Osteoblast (primary cell): Measurements from ENCODE around the gene BDNF. TPM values are rescaled to one million over a fixed set of nuclear protein-coding genes. Genes with fewer than 3 reads are reported as not detected.
"Not testable (repeated sequence)": the region's sequence is repeated elsewhere in the genome, so short reads cannot be mapped to it uniquely, and the experiment has no call there.

Experiments used
- DNase-seq: peaks from one replicate; pipeline ENCODE4 v3.0.0; 2011; ENCODE audit warnings: low spot score, mixed read lengths; ENCODE audit not compliant: insufficient read length; ENCODE audit errors: missing footprints
- H2AFZ ChIP-seq: 2 replicates; pipeline ENCODE4 v1.6.0; 2011; ENCODE audit warnings: mild to moderate bottlenecking, low read length
- H3K27ac ChIP-seq: 2 replicates; pipeline ENCODE4 v1.5.1; 2011; ENCODE audit warnings: mild to moderate bottlenecking, low read depth, low read length, moderate library complexity
- H3K27me3 ChIP-seq: 2 replicates; pipeline ENCODE4 v1.6.0; 2012; ENCODE audit warnings: mild to moderate bottlenecking, control low read depth, inconsistent platforms, low read length, moderate library complexity; ENCODE audit not compliant: insufficient read depth
- H3K36me3 ChIP-seq: 2 replicates; pipeline ENCODE4 v1.5.1; 2011; ENCODE audit warnings: mild to moderate bottlenecking, low read length, control low read depth, moderate library complexity; ENCODE audit not compliant: insufficient read depth
- H3K4me1 ChIP-seq: 2 replicates; pipeline ENCODE4 v1.5.1; 2011; ENCODE audit warnings: mild to moderate bottlenecking, low read length, control low read depth, moderate library complexity; ENCODE audit not compliant: insufficient read depth
- H3K4me2 ChIP-seq: 2 replicates; pipeline ENCODE4 v1.6.0; 2011; ENCODE audit warnings: mild to moderate bottlenecking, low read length; ENCODE audit not compliant: insufficient read depth
- H3K4me3 ChIP-seq: fragments of 200-600 bp; sonication (generic); 3 replicates; pipeline ENCODE4 v1.5.1; 2012; ENCODE audit warnings: mild to moderate bottlenecking, low read length, inconsistent platforms; ENCODE audit not compliant: insufficient read depth
- H3K79me2 ChIP-seq: 2 replicates; pipeline ENCODE4 v1.6.0; 2012; ENCODE audit warnings: mild to moderate bottlenecking, low read length, control low read depth, inconsistent platforms; ENCODE audit not compliant: insufficient read depth
- H3K9me3 ChIP-seq: 2 replicates; pipeline ENCODE4 v1.5.1; 2011; ENCODE audit warnings: low read depth, low read length, control low read depth
- H4K20me1 ChIP-seq: 2 replicates; pipeline ENCODE4 v1.6.0; 2012; ENCODE audit warnings: mild to moderate bottlenecking, low read length, control low read depth; ENCODE audit not compliant: insufficient read depth
- total RNA-seq: library from RNA; depleted of rRNA; stranded (reverse); fragments of >200 nt; gene quantifications from 2 replicates; pipeline ENCODE4 v1.2.3, GENCODE V29; 2012
- TF ChIP-seq, protein P1 (sequence below): IDR thresholded peaks from 2 replicates; pipeline ENCODE4 v1.5.1; 2011; ENCODE audit warnings: mild to moderate bottlenecking, low read depth, low read length, moderate library complexity; ENCODE audit errors: extremely low read depth

Gene BDNF
- total RNA-seq, result 6.9 and 8.0 TPM in 2 replicates

DNA sequence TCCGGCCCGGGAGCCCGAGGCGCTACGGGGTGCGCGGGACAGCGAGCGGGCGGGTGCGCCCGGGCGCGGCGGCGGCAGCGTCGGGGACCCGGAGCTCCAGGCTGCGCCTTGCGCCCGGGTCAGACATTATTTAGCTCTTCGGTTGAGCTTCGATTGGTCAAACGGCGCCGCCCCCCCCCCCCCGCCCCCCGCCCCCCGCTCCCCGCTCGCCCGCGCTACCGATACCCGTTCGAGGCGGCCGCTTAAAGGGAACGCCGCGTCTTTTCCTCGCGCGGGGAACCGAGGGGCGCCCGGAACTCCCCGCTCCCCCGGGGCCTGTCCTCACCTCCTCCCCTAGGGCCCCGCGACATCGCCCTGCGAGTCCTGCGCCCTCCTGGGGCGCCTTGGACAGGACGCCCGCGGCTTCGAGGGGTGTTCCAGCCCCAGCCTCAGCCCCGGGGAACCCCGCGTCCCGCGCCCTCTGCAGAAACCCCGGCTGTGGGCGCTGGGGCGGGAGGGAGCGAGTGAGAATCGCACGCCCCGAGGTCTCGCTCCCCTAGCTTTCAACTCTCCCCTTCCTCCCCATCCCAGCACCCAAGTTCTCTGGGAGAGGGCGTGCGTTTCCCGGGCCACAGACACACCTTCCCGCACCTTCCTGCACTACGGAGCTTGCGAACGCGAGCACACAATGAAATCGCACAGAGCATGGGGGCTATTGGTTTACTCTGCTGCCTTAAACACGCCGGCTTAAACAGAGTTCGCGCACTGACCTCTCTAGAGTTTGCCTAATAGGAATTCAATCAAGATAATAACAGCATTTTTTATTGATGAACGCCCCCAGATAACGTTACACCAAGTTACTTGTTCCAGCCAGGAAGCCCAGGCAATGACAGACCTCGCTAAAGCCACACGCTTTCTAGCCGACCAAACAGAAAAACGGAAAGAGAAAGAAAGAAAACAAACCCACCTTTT is at the start of gene BDNF:
BDNF (minus strand) TSS at position 105 of the 951 bp plus-strand sequence. CDS start 41,891 bp downstream, outside the sequence.
- H3K4me2 ChIP-seq, result peak within 1 kb of the TSS; percentile 89
- peaks cover 3% of the 10 kb centered on the region for H3K27me3 ChIP-seq
- H3K27ac ChIP-seq, result peak within 1 kb of the TSS; percentile 88
- H3K9me3 ChIP-seq, result no peaks in the 10 kb centered on the region
- peaks cover 30% of the 10 kb centered on the region for H3K4me1 ChIP-seq
- peak within 1 kb of the TSS; percentile 76 for H2AFZ ChIP-seq
- peak; percentile 62 for DNase-seq
- H3K36me3 ChIP-seq, result no peaks in the 10 kb centered on the region
- TF ChIP-seq, protein P1, sequence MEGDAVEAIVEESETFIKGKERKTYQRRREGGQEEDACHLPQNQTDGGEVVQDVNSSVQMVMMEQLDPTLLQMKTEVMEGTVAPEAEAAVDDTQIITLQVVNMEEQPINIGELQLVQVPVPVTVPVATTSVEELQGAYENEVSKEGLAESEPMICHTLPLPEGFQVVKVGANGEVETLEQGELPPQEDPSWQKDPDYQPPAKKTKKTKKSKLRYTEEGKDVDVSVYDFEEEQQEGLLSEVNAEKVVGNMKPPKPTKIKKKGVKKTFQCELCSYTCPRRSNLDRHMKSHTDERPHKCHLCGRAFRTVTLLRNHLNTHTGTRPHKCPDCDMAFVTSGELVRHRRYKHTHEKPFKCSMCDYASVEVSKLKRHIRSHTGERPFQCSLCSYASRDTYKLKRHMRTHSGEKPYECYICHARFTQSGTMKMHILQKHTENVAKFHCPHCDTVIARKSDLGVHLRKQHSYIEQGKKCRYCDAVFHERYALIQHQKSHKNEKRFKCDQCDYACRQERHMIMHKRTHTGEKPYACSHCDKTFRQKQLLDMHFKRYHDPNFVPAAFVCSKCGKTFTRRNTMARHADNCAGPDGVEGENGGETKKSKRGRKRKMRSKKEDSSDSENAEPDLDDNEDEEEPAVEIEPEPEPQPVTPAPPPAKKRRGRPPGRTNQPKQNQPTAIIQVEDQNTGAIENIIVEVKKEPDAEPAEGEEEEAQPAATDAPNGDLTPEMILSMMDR, result no peak
- H4K20me1 ChIP-seq, result peaks cover 9% of the 10 kb centered on the region
- H3K4me3 ChIP-seq, result peak within 1 kb of the TSS; percentile 94
- peaks cover 50% of the 10 kb centered on the region for H3K79me2 ChIP-seq

DNA sequence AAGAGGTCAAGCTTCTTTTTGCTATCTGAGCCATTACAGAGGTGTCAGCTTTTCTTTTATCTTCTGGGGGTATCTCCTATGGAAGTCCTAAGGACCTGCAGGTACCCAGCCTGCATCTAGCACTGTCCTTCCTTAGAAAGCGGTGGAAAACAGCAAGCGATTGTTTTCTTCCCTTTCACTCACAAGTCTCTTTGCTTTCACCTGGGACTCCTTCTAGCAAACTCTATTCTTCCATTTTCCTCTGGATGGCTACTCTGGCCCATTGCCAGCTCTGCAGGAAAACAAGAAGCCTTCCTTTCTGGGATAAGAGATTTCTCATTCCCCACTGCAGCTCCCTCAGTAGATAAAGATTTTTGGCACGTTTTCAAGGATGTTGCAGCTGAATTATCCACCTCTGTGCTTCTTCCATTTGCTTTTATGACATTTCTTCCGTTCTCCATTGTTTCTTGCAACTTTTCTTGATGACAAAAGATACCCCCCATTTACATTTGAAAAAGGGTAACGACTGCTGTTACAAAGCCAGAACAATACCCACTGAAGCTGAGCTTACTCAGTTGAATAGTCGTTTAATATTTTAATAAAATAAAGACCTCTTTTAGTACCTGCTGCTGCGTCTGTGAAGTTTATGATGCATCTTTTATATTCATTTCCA is 40.2 kb upstream of the BDNF start:
- no peak overlapping the region for H3K27ac ChIP-seq
- no peak overlapping the region for H3K4me2 ChIP-seq
- peaks cover 40% of the 10 kb centered on the region for H3K27me3 ChIP-seq
- no peak for DNase-seq
- H3K4me1 ChIP-seq, result no peaks in the 10 kb centered on the region
- no peaks in the 10 kb centered on the region for H3K36me3 ChIP-seq
- H3K4me3 ChIP-seq, result no peak overlapping the region
- TF ChIP-seq, protein P1, result no peak
- no peak overlapping the region for H2AFZ ChIP-seq
- H3K79me2 ChIP-seq, result no peaks in the 10 kb centered on the region
- no peaks in the 10 kb centered on the region for H3K9me3 ChIP-seq
- H4K20me1 ChIP-seq, result no peaks in the 10 kb centered on the region

DNA sequence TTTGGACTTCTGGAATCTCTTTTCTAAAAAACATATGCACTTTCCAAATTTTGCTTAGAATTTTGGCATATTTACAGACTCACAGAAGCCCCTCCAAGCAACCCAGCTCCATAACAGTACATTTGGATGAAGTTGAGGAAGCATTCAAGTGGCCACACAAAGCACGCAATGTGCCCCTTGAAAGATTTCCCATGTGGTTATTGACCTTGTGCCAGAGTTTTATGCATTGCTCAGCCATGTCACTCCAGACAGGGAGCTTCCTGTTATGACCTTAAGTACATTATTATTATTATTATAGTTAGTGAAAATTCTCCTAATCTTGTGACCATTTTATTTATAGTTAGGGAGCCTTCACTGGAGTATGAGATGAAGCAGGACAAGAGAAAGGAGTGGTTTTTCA is 35.0 kb upstream of the BDNF start:
- Histone ChIP-seq H3K36me3 (no peaks in the 10 kb centered on the region), H3K79me2 (no peaks in the 10 kb centered on the region), H3K27ac (no peak overlapping the region), H2AFZ (no peak overlapping the region), H3K4me3 (no peak overlapping the region), H4K20me1 (no peaks in the 10 kb centered on the region), H3K27me3 (peaks cover 11% of the 10 kb centered on the region), H3K9me3 (no peaks in the 10 kb centered on the region), H3K4me1 (no peaks in the 10 kb centered on the region), H3K4me2 (no peak overlapping the region)
- no peak for DNase-seq
- TF ChIP-seq, protein P1, result no peak

DNA sequence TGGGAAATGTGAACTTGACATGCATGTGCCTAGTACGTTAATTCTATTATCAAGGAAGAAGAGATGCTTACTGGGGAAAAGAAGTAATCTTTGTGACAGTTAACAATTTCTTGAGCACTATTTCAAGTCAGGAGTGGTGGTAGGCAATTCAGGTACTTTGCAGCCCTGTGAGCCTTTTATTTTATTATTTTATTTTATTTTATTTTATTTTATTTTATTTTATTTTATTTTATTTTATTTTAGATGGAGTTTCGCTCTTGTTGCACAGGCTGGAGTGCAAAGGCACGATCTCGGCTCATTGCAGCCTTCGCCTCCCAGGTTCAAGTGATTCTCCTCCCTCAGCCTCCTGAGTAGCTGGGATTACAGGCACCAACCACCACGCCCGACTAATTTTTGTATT is 31.5 kb upstream of the BDNF start:
- not testable (repeated sequence) for H3K79me2 ChIP-seq, H3K27ac ChIP-seq, H3K4me2 ChIP-seq, H3K4me1 ChIP-seq, DNase-seq, H3K9me3 ChIP-seq, H2AFZ ChIP-seq, H3K27me3 ChIP-seq, H3K36me3 ChIP-seq, H3K4me3 ChIP-seq, H4K20me1 ChIP-seq
